ENCODE results near the gene KRT8. TPM values are rescaled to one million over a fixed set of nuclear protein-coding genes. Genes with fewer than 3 reads are reported as not detected.

Gene KRT8
- total RNA-seq, 1 experiment from 2014 or later, result 179 TPM

- peaks cover 19% of the 10 kb centered on the region for H3K27me3 Mint-ChIP-seq (ENCODE audit: insufficient read depth, unreplicated experiment)
- BruUV-seq (replicated peaks), result no TSS peak
- CTCF ChIA-PET, result no interaction called here
- intact Hi-C loops (cut with micrococcal nuclease), result no loop called here
- H3K27ac Mint-ChIP-seq (ENCODE audit: low read depth, unreplicated experiment), result no peak overlapping the region
- no peak for TF ChIP-seq CTCF (IDR thresholded peaks at IDR 0.05; ENCODE audit: unreplicated experiment)
- peaks cover 5% of the 10 kb centered on the region for H3K9me3 Mint-ChIP-seq (ENCODE audit: unreplicated experiment)
- H3K4me3 Mint-ChIP-seq (ENCODE audit: unreplicated experiment), result no peak overlapping the region
- DNase-seq (ENCODE audit: unreplicated experiment), result no peak
- POLR2A ChIA-PET, result no interaction called here
- H3K4me1 Mint-ChIP-seq (ENCODE audit: insufficient read depth, unreplicated experiment), result peaks cover 14% of the 10 kb centered on the region
- H3K36me3 Mint-ChIP-seq (ENCODE audit: insufficient read depth, unreplicated experiment), result no peaks in the 10 kb centered on the region
Measured at GRCh38 chr12:52912711-52913430, 8.0 kb upstream of the KRT8 start.

- Mint-ChIP-seq H3K4me3 (ENCODE audit: unreplicated experiment) (no peak overlapping the region), H3K9me3 (ENCODE audit: unreplicated experiment) (no peaks in the 10 kb centered on the region), H3K36me3 (ENCODE audit: insufficient read depth, unreplicated experiment) (no peaks in the 10 kb centered on the region), H3K4me1 (ENCODE audit: insufficient read depth, unreplicated experiment) (peaks cover 30% of the 10 kb centered on the region), H3K27ac (ENCODE audit: low read depth, unreplicated experiment) (no peak overlapping the region), H3K27me3 (ENCODE audit: insufficient read depth, unreplicated experiment) (peaks cover under 1% of the 10 kb centered on the region)
- ChIA-PET CTCF (interaction anchor here (0.6 to 3.7 kb wide), 4 partner anchors 17 to 97 kb away, joined by 3 to 19 read pairs (median 8); no protein-coding TSS in a partner anchor), POLR2A (interaction anchor here (0.7 to 9.9 kb wide), 2 partner anchors 13 to 38 kb away, joined by 3 to 159 read pairs; partner anchors contain the start of gene KRT18)
- intact Hi-C loops (cut with micrococcal nuclease), result no loop called here
- TF ChIP-seq CTCF (IDR thresholded peaks at IDR 0.05; ENCODE audit: unreplicated experiment), result no peak
- BruUV-seq (replicated peaks), result no TSS peak
- DNase-seq (ENCODE audit: unreplicated experiment), result no peak
Measured at GRCh38 chr12:52910248-52910883, 5.5 kb upstream of the KRT8 start.

- TF ChIP-seq CTCF (IDR thresholded peaks at IDR 0.05; ENCODE audit: unreplicated experiment), result no peak
- no peaks in the 10 kb centered on the region for H3K36me3 Mint-ChIP-seq (ENCODE audit: insufficient read depth, unreplicated experiment)
- H3K9me3 Mint-ChIP-seq (ENCODE audit: unreplicated experiment), result no peaks in the 10 kb centered on the region
- CTCF ChIA-PET, result interaction anchor here (0.6 to 3.7 kb wide), 5 partner anchors 10 to 97 kb away, joined by 3 to 19 read pairs (median 6); no protein-coding TSS in a partner anchor
- H3K4me1 Mint-ChIP-seq (ENCODE audit: insufficient read depth, unreplicated experiment), result peaks cover 32% of the 10 kb centered on the region
- H3K27me3 Mint-ChIP-seq (ENCODE audit: insufficient read depth, unreplicated experiment), result no peaks in the 10 kb centered on the region
- no peak overlapping the region for H3K27ac Mint-ChIP-seq (ENCODE audit: low read depth, unreplicated experiment)
- DNase-seq (ENCODE audit: unreplicated experiment), result no peak
- POLR2A ChIA-PET, result interaction anchor here (0.7 to 9.9 kb wide), 5 partner anchors 9 to 61 kb away, joined by 3 to 159 read pairs (median 4); partner anchors contain the start of gene KRT18
- no peak overlapping the region for H3K4me3 Mint-ChIP-seq (ENCODE audit: unreplicated experiment)
- intact Hi-C loops (cut with micrococcal nuclease), result no loop called here
- BruUV-seq (replicated peaks), result no TSS peak
Measured at GRCh38 chr12:52909796-52910195, 4.9 kb upstream of the KRT8 start.

GRCh38 chr12:52909331-52909730 lies 4.5 kb upstream of the KRT8 start:
- POLR2A ChIA-PET, result interaction anchor here (0.7 to 9.9 kb wide), 7 partner anchors 9 to 97 kb away, joined by 3 to 159 read pairs (median 4); partner anchors contain the start of genes EIF4B and KRT18
- Mint-ChIP-seq H3K27ac (ENCODE audit: low read depth, unreplicated experiment) (no peak overlapping the region), H3K36me3 (ENCODE audit: insufficient read depth, unreplicated experiment) (no peaks in the 10 kb centered on the region), H3K9me3 (ENCODE audit: unreplicated experiment) (no peaks in the 10 kb centered on the region), H3K4me1 (ENCODE audit: insufficient read depth, unreplicated experiment) (peaks cover 32% of the 10 kb centered on the region), H3K27me3 (ENCODE audit: insufficient read depth, unreplicated experiment) (no peaks in the 10 kb centered on the region), H3K4me3 (ENCODE audit: unreplicated experiment) (no peak overlapping the region)
- intact Hi-C loops (cut with micrococcal nuclease), result no loop called here
- no peak for TF ChIP-seq CTCF (IDR thresholded peaks at IDR 0.05; ENCODE audit: unreplicated experiment)
- DNase-seq (ENCODE audit: unreplicated experiment), result no peak
- CTCF ChIA-PET, result interaction anchor here (1.0 to 3.7 kb wide), 6 partner anchors 10 to 71 kb away, joined by 3 to 19 read pairs (median 6); no protein-coding TSS in a partner anchor
- BruUV-seq (replicated peaks), result no TSS peak
